Aorta (tissue), 5 donors: ENCODE results near the gene TRABD2B. TPM values are rescaled to one million over a fixed set of nuclear protein-coding genes. Genes with fewer than 3 reads are reported as not detected.

Experiments used
- ATAC-seq: fragments of 200-7000 bp; cut with Tn5 transposase; one replicate; pipeline ENCODE4 v1.9.1; 2022; ENCODE audit warnings: moderate library complexity; ENCODE audit not compliant: low FRiP score
- DNase-seq, 2 donors: peaks; one replicate each; pipeline ENCODE4 v3.0.0-alpha.2; 2020
- H3K27ac ChIP-seq, 2 donors: one replicate each; pipeline ENCODE4 v1.5.1; 2013; ENCODE audit warnings: low read length in 2 of 2, mild to moderate bottlenecking in 2 of 2, moderate library complexity in 2 of 2, control low read depth in 1 of 2, inconsistent platforms in 1 of 2, low read depth in 1 of 2
- H3K27me3 ChIP-seq, 2 donors: one replicate each; pipeline ENCODE4 v1.6.1; 2013; ENCODE audit warnings: control low read depth in 1 of 2, low read length in 1 of 2, mild to moderate bottlenecking in 1 of 2, moderate library complexity in 1 of 2; ENCODE audit not compliant: insufficient read depth in 2 of 2, control insufficient read depth in 1 of 2
- H3K36me3 ChIP-seq, 2 donors: one replicate each; pipeline ENCODE4 v1.6.1; 2013; ENCODE audit warnings: control low read depth in 1 of 2, low read length in 1 of 2, mild to moderate bottlenecking in 1 of 2; ENCODE audit not compliant: insufficient read depth in 2 of 2, control insufficient read depth in 1 of 2
- H3K4me1 ChIP-seq, 2 donors: one replicate each; pipeline ENCODE4 v1.6.1; 2013; ENCODE audit warnings: low read length in 2 of 2, control low read depth in 1 of 2, mild to moderate bottlenecking in 1 of 2, moderate library complexity in 1 of 2; ENCODE audit not compliant: insufficient read depth in 2 of 2, control insufficient read depth in 1 of 2
- H3K4me3 ChIP-seq, 2 donors: one replicate each; pipeline ENCODE4 v1.5.1; 2013; ENCODE audit warnings: low read length in 2 of 2, control low read depth in 1 of 2, mild to moderate bottlenecking in 1 of 2
- H3K9me3 ChIP-seq: one replicate; pipeline ENCODE4 v1.6.1; 2013; ENCODE audit warnings: mild to moderate bottlenecking, low read length; ENCODE audit not compliant: control insufficient read depth
- WGBS, 2 donors: extraction: QIAGEN DNeasy Blood & Tissue Kit; methylation state at CpG; one replicate each; pipeline ENCODE4 v1.1.7; 2013; 5-methylcytosine and 5-hydroxymethylcytosine counted together
- intact Hi-C, 2 donors: fragments of 100-400 bp; cut with DNase I; formaldehyde crosslinking; loops; one replicate each; pipeline versions ENCODE4 v1.14.2 to v1.15.0; 2022
- polyA plus RNA-seq, 2 donors: library from polyadenylated mRNA; stranded (reverse); fragments of 200-250 nt; gene quantifications; one replicate each; pipeline ENCODE4 v1.2.3, GENCODE V29; 2013
- total RNA-seq, 2 donors: library from RNA; stranded (reverse); fragmentation: NEBNext Ultra II Directional; extraction: Animal tissue kit (Norgen Biotek cat#: 25700); gene quantifications; one replicate each; pipeline ENCODE4 v1.2.1, GENCODE V29; 2021
- donor health status: healthy with polysubstance abuse.
- donor health status: Bipolar disorder and iron deficiency.
- donor health status: DM: no; HTN: no; CAD: no.
- donor health status: DM: no; HTN: no; CAD: no.
- donor health status: DM: yes; HTN: yes; CAD: no.

Gene TRABD2B
- total and polyA plus RNA-seq, 4 donors, result 6.0 to 13.3 (median 8.5) TPM

DNA sequence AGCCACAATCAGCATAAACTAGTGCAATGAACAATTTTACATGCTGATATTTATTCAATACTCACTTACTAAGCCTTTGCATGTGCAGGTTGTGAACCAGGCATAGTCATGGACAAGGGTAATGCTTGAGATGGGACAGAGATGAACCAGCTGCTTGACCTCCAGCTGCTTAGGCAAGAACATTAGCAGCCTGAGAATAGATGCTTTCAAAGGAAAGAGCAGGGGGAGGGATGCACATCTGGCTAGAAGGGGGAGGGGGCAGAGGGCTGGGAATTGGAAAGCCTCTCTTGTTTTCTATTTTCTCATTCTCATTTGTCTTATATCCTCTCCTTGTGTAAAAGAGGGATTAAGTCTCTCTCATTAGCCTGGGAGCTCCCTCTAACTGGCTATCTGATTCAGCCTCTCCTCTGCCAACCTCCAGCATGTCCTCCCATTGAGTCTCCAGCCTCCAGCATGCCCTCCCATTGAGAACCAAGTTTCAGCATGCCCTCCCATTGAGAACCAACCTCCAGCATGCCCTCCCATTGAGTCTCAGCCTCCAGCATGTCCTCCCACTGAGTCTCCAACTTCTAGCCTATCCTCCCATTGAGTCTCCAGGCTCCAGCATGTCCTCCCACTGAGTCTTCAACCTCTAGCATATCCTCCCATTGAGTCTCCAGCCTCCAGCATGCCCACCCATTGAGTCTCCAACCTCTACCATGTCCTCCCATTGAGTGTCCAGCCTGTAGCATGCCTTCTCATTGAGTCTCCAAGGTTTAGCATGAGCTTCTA is 38.4 kb upstream of the TRABD2B start:
- H3K4me1 ChIP-seq, result no peaks in the 10 kb centered on the region
- no peak for ATAC-seq
- no peaks in the 10 kb centered on the region for H3K36me3 ChIP-seq
- DNase-seq, result no peak
- H3K27ac ChIP-seq, result no peak overlapping the region
- H3K4me3 ChIP-seq, result no peak overlapping the region
- intact Hi-C loops, result no loop called here
- H3K27me3 ChIP-seq, result no peaks in the 10 kb centered on the region
- H3K9me3 ChIP-seq, result no peaks in the 10 kb centered on the region

DNA sequence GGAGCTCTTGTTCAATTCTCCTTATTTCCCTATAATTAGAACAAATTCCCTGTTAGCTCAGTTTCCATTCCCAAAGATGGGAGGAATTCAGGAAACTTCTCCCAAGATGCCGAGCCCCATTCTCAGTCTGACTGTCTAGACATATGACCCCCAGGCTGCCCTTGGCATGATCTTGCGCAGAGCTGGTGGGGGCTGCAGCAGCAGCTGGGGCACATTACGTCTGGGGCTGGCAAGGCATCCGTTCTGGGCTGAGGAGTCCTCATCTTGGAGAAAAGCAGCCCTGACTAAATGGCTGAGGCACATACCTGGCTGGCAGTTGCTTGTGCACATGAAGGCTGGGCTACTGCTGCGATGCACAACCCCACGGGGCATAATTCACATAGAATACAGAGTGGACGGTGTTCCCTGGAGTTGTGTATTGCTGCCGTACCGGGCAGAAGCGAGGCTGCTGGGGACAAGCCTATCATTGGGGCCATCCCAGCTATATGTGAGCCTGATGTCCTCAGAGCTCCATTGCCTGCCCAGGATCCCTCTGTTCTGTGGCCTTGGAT is 36.4 kb upstream of the TRABD2B start:
- Histone ChIP-seq H3K27ac (no peak overlapping the region), H3K36me3 (no peaks in the 10 kb centered on the region), H3K4me3 (no peak overlapping the region), H3K27me3 (no peaks in the 10 kb centered on the region), H3K9me3 (no peaks in the 10 kb centered on the region), H3K4me1 (no peaks in the 10 kb centered on the region)
- DNase-seq (peak; percentile 73 to 80), ATAC-seq (peak; percentile 68)
- WGBS, 2 donors, result 52 to 59% methylated on average over 10 of the region's 10 CpGs
- intact Hi-C loops, result no loop called here

DNA sequence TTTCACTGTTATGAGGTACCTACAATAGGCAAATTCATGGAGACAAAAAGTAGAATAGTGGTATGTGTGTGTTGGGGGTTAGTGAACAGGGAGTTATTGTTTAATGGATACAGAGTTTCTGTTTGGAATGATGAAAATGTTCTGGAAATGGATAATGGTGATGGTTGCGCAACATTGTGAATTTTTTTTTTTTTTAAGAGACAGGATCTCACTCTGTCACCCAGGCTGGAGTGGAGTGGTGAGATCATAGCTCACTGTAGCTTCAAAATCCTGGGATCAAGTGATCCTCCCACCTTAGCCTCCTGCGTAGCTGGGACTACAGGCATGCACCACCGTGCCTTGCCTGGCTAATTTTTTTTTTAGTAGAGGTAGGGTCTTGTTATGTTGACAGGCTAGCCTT is 34.5 kb upstream of the TRABD2B start:
- DNase-seq, result no peak
- no peak for ATAC-seq
- Histone ChIP-seq H3K27me3 (no peaks in the 10 kb centered on the region), H3K4me3 (no peak overlapping the region), H3K27ac (no peak overlapping the region), H3K4me1 (no peaks in the 10 kb centered on the region), H3K36me3 (no peaks in the 10 kb centered on the region), H3K9me3 (no peaks in the 10 kb centered on the region)
- intact Hi-C loops, result no loop called here
- 84 to 89% methylated on average over 3 of the region's 3 CpGs for WGBS, 2 donors

DNA sequence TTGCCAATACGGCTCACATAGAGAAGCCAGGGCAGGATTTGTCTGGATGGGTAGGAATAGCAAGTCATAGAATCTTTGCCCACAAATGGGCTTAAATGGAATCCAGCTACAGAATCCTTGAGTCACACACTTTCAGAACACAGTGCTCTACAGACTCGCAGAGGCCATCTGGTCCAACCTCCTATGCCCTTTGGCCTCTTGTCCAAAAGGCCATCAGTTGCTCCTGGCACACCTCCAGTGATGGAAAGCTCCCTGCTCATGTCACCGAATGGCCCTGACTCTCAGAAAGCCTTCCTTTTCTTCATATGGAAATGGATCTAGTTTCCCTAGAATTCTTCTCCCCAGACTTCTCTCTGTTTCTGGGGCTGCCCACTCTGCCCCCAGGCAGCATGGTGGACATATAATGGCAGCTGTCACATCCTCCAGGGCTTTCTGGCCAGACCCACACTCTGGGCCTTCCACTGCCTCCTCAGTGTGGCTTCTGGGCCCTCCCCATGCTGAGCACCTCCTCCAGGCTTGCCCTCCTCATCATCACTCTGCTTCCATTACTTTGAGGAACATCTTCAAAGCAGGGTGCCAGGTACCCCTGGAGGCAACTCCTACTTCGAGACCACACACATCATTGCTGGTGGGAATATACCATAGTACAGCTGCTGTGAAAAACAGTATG is 33.6 kb upstream of the TRABD2B start:
- no peaks in the 10 kb centered on the region for H3K27me3 ChIP-seq
- H3K4me1 ChIP-seq, result no peaks in the 10 kb centered on the region
- ATAC-seq (no peak), DNase-seq (no peak)
- intact Hi-C loops, result no loop called here
- H3K9me3 ChIP-seq, result no peaks in the 10 kb centered on the region
- H3K27ac ChIP-seq, result no peak overlapping the region
- no peaks in the 10 kb centered on the region for H3K36me3 ChIP-seq
- no peak overlapping the region for H3K4me3 ChIP-seq
- 94 to 95% methylated on average over 4 of the region's 4 CpGs for WGBS, 2 donors

DNA sequence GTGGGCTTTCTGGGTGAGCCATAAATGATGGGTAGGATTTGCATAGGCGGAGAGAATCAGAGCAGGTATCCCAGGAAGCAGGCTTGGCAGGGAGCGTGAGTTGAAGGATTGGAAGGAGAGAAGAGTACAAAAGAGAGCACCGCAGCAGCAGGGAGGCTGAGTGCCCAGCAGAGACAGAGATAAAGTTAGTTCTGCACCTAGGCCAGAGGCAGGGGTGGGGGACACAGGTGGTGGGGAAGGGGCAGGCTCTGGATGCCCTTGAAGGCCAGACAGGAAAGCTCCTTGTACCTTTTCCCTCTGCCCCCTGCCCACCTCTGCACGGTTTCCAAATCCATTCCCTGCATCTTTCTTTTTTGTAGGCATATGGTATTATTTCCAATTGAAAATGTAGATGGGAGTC is 33.0 kb upstream of the TRABD2B start:
- H3K4me1 ChIP-seq, result no peaks in the 10 kb centered on the region
- no peak overlapping the region for H3K4me3 ChIP-seq
- no peak overlapping the region for H3K27ac ChIP-seq
- no peaks in the 10 kb centered on the region for H3K36me3 ChIP-seq
- DNase-seq (no peak), ATAC-seq (no peak)
- intact Hi-C loops, result no loop called here
- H3K27me3 ChIP-seq, result no peaks in the 10 kb centered on the region
- no peaks in the 10 kb centered on the region for H3K9me3 ChIP-seq
- WGBS, 2 donors, result 94 to 98% methylated on average over 4 of the region's 4 CpGs

DNA sequence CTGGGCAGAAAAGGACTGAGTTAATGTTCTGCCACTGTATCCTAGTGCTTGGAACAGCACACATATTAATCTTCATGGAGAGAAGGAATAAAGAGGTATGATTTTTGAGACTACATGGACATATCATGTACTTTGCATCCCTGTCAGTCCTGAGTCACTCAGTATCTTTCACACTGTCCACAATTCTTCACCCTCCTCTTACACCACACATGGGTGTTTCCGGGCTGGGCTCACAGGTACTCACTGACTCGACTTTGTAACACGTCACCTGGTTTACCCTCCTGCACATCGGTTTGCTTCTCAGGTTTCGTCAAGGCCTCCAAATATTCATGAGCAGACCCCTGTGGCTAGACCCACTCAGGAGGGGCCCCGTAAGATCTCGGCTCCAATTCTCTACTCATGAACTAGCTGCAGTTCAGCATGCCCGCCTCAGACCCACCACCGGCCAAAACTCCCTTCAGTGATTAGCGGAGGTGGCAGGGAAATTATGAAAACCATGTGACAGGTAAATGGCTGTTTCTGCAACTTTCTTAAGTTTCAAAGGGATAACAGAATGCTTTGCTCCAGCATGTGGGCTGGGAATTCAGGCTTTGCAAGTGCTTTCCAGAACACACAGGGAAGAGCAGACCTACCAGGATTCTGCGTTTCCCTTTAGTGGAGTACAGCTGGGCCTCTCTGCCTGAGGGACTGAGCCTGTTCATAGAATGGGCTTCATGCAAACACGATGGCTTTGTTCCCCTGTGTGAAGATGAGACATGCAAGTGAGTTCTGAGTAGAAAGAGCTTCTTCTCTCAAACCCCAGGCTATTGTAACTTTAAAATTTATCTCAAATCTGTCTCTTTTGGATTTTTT is 31.3 kb upstream of the TRABD2B start:
- no peaks in the 10 kb centered on the region for H3K27me3 ChIP-seq
- no peaks in the 10 kb centered on the region for H3K9me3 ChIP-seq
- WGBS, 2 donors, result 94% methylated on average over 12 of the region's 12 CpGs
- no peaks in the 10 kb centered on the region for H3K4me1 ChIP-seq
- no peaks in the 10 kb centered on the region for H3K36me3 ChIP-seq
- no peak overlapping the region for H3K27ac ChIP-seq
- DNase-seq (no peak), ATAC-seq (no peak)
- intact Hi-C loops, result no loop called here
- H3K4me3 ChIP-seq, result no peak overlapping the region

DNA sequence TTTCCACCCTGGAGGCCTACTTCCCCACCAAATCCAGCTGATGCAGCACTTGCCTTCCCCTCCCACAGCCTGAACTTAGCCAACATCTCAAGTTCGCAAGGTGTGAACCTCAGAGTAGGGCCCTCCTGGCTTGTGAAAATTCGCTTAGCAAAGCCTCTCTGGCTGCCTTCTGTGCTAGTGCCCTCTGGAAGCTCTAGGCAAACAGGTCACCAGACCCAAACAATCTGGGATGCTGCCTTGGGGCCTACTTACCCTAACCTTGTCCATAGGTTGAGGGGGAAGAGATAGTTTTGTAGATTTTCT is 30.3 kb upstream of the TRABD2B start:
- DNase-seq (no peak), ATAC-seq (no peak)
- Histone ChIP-seq H3K4me1 (no peaks in the 10 kb centered on the region), H3K27ac (no peak overlapping the region), H3K9me3 (no peaks in the 10 kb centered on the region), H3K27me3 (no peaks in the 10 kb centered on the region), H3K36me3 (no peaks in the 10 kb centered on the region), H3K4me3 (no peak overlapping the region)
- 92% methylated on average over 2 of the region's 2 CpGs for WGBS, 2 donors
- intact Hi-C loops, result no loop called here

DNA sequence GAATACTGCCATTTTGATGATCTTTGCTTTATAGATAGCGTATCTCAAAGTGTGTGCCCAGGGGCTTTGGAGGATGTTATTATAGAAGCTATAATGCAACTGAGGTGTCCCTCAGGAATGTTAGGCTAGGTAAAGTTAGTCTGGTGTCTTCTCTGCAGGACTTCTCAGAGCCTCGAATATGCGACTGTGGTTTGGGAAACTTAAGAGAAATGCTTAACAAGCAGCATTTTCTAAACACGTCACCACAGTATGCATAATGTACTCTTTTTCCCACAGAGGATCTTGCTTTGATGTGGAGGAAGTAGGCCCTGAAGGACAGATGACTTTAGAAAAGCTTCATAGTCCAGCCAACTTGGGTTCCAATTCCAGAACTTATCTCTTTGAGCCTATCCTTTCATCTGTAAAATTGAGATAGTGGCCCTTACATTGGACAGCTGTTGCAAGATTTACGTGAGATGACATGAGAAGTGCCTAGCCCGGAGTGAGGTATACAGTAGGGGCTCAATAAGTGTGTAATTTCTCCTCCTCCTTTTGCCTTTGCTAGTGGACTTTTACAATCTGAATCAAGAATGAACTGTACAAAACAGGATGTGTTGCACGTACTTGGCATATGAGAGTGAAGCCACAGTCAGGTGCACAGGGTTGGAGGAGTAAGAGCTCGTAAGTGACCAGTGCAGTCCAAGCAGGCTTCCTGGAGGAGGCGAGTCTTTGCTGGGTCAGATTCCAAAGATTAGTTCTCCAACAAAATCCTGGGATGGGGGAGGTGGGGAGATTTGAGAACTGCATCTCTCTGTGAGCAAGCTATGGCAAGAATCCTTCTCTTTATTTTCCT is 29.7 kb upstream of the TRABD2B start:
- no peak overlapping the region for H3K27ac ChIP-seq

More for the DNA sequence above, 29.7 kb upstream of the TRABD2B start:
- intact Hi-C loops, result no loop called here
- Histone ChIP-seq H3K4me1 (no peaks in the 10 kb centered on the region), H3K9me3 (no peaks in the 10 kb centered on the region), H3K27me3 (no peaks in the 10 kb centered on the region), H3K4me3 (no peak overlapping the region), H3K36me3 (no peaks in the 10 kb centered on the region)
- DNase-seq (no peak), ATAC-seq (no peak)
- 96 to 97% methylated on average over 9 of the region's 9 CpGs for WGBS, 2 donors
